OCI-LY1 (cell line): ENCODE data around the gene GPR158.

Experiments used
- CTCF ChIP-seq: fragments of 200-600 bp; sonication (generic), shearing (Covaris generic); IDR thresholded peaks from 2 replicates; pipeline ENCODE4 v1.5.1; 2017; ENCODE audit warnings: mild to moderate bottlenecking, antibody characterized with exemption, low read length, moderate library complexity, mixed read lengths
- EZH2 ChIP-seq: fragments of 200-600 bp; sonication (generic), shearing (Covaris generic); IDR thresholded peaks from 2 replicates; pipeline ENCODE4 v1.8.0; 2017; ENCODE audit warnings: borderline replicate concordance, mixed run types, mild to moderate bottlenecking, antibody characterized with exemption, low read length, moderate library complexity, mixed read lengths

GRCh38 chr10:25604591-25604990 lies 429.8 kb downstream of the GPR158 start:
- TF ChIP-seq CTCF, result no peak
- no peak for TF ChIP-seq EZH2
